ENCODE results near the gene MTMR2. TPM values are rescaled to one million over a fixed set of nuclear protein-coding genes. Genes with fewer than 3 reads are reported as not detected.

The MTMR2 gene
- total RNA-seq (2014; rRNA removed; shearing (Covaris generic)) = 18.8 and 23.5 TPM in 2 replicates

- in situ Hi-C loops (cut with HindIII; ENCODE audit: low sequenced_read_pairs) = no loop called here
- DNase-seq (ENCODE audit: low spot score) = peak; percentile 80
Observed at GRCh38 chr11:95923728-95924413, at the start of gene MTMR2. MTMR2 (minus strand) TSS chr11:95924107; CDS start chr11:95923954, 153 bp downstream.

- DNase-seq (ENCODE audit: low spot score) = no peak
- in situ Hi-C loops (cut with HindIII; ENCODE audit: low sequenced_read_pairs) = no loop called here
Observed at GRCh38 chr11:95972060-95972459, 48.2 kb upstream of the MTMR2 start.

- in situ Hi-C loops (cut with HindIII; ENCODE audit: low sequenced_read_pairs) = no loop called here
- no peak for DNase-seq (ENCODE audit: low spot score)
Observed at GRCh38 chr11:95968585-95968984, 44.7 kb upstream of the MTMR2 start.

- no peak for DNase-seq (ENCODE audit: low spot score)
- in situ Hi-C loops (cut with HindIII; ENCODE audit: low sequenced_read_pairs) = no loop called here
Observed at GRCh38 chr11:95964281-95964680, 40.4 kb upstream of the MTMR2 start.

GRCh38 chr11:95961758-95962157 lies 37.9 kb upstream of the MTMR2 start:
- no peak for DNase-seq (ENCODE audit: low spot score)
- in situ Hi-C loops (cut with HindIII; ENCODE audit: low sequenced_read_pairs) = no loop called here

GRCh38 chr11:95950905-95951304 lies 27.0 kb upstream of the MTMR2 start:
- in situ Hi-C loops (cut with HindIII; ENCODE audit: low sequenced_read_pairs) = no loop called here

GRCh38 chr11:95948637-95949036 lies 24.7 kb upstream of the MTMR2 start:
- in situ Hi-C loops (cut with HindIII; ENCODE audit: low sequenced_read_pairs) = no loop called here

More at GRCh38 chr11:95950905-95951304, 27.0 kb upstream of the MTMR2 start:
- no peak for DNase-seq (ENCODE audit: low spot score)

GRCh38 chr11:95944623-95945022 lies 20.7 kb upstream of the MTMR2 start:
- DNase-seq (ENCODE audit: low spot score) = no peak
- in situ Hi-C loops (cut with HindIII; ENCODE audit: low sequenced_read_pairs) = no loop called here

More at GRCh38 chr11:95948637-95949036, 24.7 kb upstream of the MTMR2 start:
- DNase-seq (ENCODE audit: low spot score) = no peak

- in situ Hi-C loops (cut with HindIII; ENCODE audit: low sequenced_read_pairs) = no loop called here
Observed at GRCh38 chr11:95943546-95943945, 19.6 kb upstream of the MTMR2 start.

GRCh38 chr11:95939091-95939490 lies 15.2 kb upstream of the MTMR2 start:
- DNase-seq (ENCODE audit: low spot score) = no peak
- in situ Hi-C loops (cut with HindIII; ENCODE audit: low sequenced_read_pairs) = no loop called here

More at GRCh38 chr11:95943546-95943945, 19.6 kb upstream of the MTMR2 start:
- no peak for DNase-seq (ENCODE audit: low spot score)

GRCh38 chr11:95937358-95937757 lies 13.5 kb upstream of the MTMR2 start:
- in situ Hi-C loops (cut with HindIII; ENCODE audit: low sequenced_read_pairs) = no loop called here

GRCh38 chr11:95933594-95933993 lies 9.7 kb upstream of the MTMR2 start:
- in situ Hi-C loops (cut with HindIII; ENCODE audit: low sequenced_read_pairs) = no loop called here
- no peak for DNase-seq (ENCODE audit: low spot score)

More at GRCh38 chr11:95937358-95937757, 13.5 kb upstream of the MTMR2 start:
- DNase-seq (ENCODE audit: low spot score) = no peak

GRCh38 chr11:95931916-95932315 lies 8.0 kb upstream of the MTMR2 start:
- in situ Hi-C loops (cut with HindIII; ENCODE audit: low sequenced_read_pairs) = no loop called here
- DNase-seq (ENCODE audit: low spot score) = no peak

GRCh38 chr11:95930948-95931347 lies 7.0 kb upstream of the MTMR2 start:
- DNase-seq (ENCODE audit: low spot score) = no peak
- in situ Hi-C loops (cut with HindIII; ENCODE audit: low sequenced_read_pairs) = no loop called here

GRCh38 chr11:95926726-95927125 lies 2.8 kb upstream of the MTMR2 start:
- in situ Hi-C loops (cut with HindIII; ENCODE audit: low sequenced_read_pairs) = no loop called here
- no peak for DNase-seq (ENCODE audit: low spot score)

- DNase-seq (ENCODE audit: low spot score) = no peak
- in situ Hi-C loops (cut with HindIII; ENCODE audit: low sequenced_read_pairs) = no loop called here
Observed at GRCh38 chr11:95925011-95925410, 1.1 kb upstream of the MTMR2 start.

GRCh38 chr11:95924414-95924760 lies 480 bp upstream of the MTMR2 start:
- peak; percentile 49 for DNase-seq (ENCODE audit: low spot score)

GRCh38 chr11:95923439-95923727 lies 524 bp downstream of the MTMR2 start:
- in situ Hi-C loops (cut with HindIII; ENCODE audit: low sequenced_read_pairs) = no loop called here
- peak; percentile 50 for DNase-seq (ENCODE audit: low spot score)

More at GRCh38 chr11:95924414-95924760, 480 bp upstream of the MTMR2 start:
- in situ Hi-C loops (cut with HindIII; ENCODE audit: low sequenced_read_pairs) = no loop called here

GRCh38 chr11:95922536-95923438 lies 1.1 kb downstream of the MTMR2 start:
- in situ Hi-C loops (cut with HindIII; ENCODE audit: low sequenced_read_pairs) = no loop called here
- peak; percentile 57 for DNase-seq (ENCODE audit: low spot score)

- DNase-seq (ENCODE audit: low spot score) = peak; percentile 49
- in situ Hi-C loops (cut with HindIII; ENCODE audit: low sequenced_read_pairs) = no loop called here
Observed at GRCh38 chr11:95922099-95922498, 1.8 kb downstream of the MTMR2 start.
